Measurements from ENCODE around the gene SFMBT2. TPM values are rescaled to one million over a fixed set of nuclear protein-coding genes. Genes with fewer than 3 reads are reported as not detected.
A peak's percentile ranks its signal among the peaks of the same experiment; 100 is the strongest.

SFMBT2 gene
- total RNA-seq, 2 experiments from 2014 or later, result 12.8 to 15.4 TPM

GRCh38 chr10:7279303-7279702 is 131.5 kb downstream of the SFMBT2 start:
- DNase-seq, result no peak
- peaks cover 28% of the 10 kb centered on the region for H3K4me1 Mint-ChIP-seq (ENCODE audit: low read depth)
- no peaks in the 10 kb centered on the region for H3K27me3 Mint-ChIP-seq
- no peak overlapping the region for H3K4me3 Mint-ChIP-seq
- ChIA-PET POLR2A (no interaction called here), CTCF (no interaction called here)
- H3K36me3 Mint-ChIP-seq, result peaks cover 20% of the 10 kb centered on the region
- no peaks in the 10 kb centered on the region for H3K9me3 Mint-ChIP-seq
- no peak overlapping the region for H3K27ac Mint-ChIP-seq
- intact Hi-C loops (cut with micrococcal nuclease), result no loop called here

DNA sequence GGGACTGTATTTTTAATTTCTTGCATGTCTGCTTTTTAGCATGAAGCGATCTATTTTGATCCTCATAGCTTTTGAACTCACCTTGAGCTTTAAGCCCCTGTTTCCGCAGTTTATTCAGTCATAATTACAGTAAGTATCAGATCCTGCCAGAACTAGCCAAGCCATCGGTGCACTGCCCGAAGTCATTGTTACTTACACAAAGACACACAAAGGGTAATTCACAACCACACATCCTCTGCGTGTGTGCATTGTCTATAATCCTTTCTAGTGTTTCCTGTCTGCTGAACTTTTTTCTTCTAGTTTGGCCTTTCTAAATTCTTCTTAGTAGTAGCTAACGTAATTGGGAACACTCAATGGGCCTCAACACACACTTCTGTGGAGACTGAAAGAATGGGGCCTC is 133.0 kb downstream of the SFMBT2 start:
- H3K9me3 Mint-ChIP-seq, result no peaks in the 10 kb centered on the region
- H3K27me3 Mint-ChIP-seq, result no peaks in the 10 kb centered on the region
- H3K4me3 Mint-ChIP-seq, result no peak overlapping the region
- no peak for DNase-seq
- ChIA-PET POLR2A (no interaction called here), CTCF (no interaction called here)
- H3K4me1 Mint-ChIP-seq (ENCODE audit: low read depth), result peaks cover 39% of the 10 kb centered on the region
- no peak overlapping the region for H3K27ac Mint-ChIP-seq
- intact Hi-C loops (cut with micrococcal nuclease), result no loop called here
- H3K36me3 Mint-ChIP-seq, result peaks cover 16% of the 10 kb centered on the region

DNA sequence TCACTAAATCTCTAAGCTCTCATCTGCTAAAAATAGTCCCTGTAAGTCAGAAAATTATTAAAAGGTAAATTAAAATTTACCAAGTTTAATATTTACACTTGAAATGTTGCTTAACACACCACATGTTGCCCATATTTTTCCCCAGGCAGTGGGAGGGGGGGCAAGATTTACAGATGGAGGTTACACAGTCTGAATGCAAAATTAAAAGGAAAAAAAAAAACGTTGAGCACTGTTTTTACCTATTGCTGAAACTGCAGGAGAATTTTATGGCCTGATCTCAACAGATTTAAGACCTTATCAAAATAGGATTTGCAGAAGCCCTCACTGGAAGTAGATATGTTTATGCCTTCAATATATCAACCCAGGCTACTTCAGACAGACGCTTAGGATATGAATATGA is 133.4 kb downstream of the SFMBT2 start:
- Mint-ChIP-seq H3K36me3 (peaks cover 16% of the 10 kb centered on the region), H3K27me3 (no peaks in the 10 kb centered on the region), H3K9me3 (no peaks in the 10 kb centered on the region), H3K4me3 (no peak overlapping the region), H3K27ac (no peak overlapping the region), H3K4me1 (ENCODE audit: low read depth) (peaks cover 43% of the 10 kb centered on the region)
- POLR2A ChIA-PET, result no interaction called here
- intact Hi-C loops (cut with micrococcal nuclease), result no loop called here
- DNase-seq, result no peak
- CTCF ChIA-PET, result interaction anchor here (0.8 kb wide), 1 partner anchor 19 kb away, joined by 3 read pairs; no protein-coding TSS in a partner anchor

DNA sequence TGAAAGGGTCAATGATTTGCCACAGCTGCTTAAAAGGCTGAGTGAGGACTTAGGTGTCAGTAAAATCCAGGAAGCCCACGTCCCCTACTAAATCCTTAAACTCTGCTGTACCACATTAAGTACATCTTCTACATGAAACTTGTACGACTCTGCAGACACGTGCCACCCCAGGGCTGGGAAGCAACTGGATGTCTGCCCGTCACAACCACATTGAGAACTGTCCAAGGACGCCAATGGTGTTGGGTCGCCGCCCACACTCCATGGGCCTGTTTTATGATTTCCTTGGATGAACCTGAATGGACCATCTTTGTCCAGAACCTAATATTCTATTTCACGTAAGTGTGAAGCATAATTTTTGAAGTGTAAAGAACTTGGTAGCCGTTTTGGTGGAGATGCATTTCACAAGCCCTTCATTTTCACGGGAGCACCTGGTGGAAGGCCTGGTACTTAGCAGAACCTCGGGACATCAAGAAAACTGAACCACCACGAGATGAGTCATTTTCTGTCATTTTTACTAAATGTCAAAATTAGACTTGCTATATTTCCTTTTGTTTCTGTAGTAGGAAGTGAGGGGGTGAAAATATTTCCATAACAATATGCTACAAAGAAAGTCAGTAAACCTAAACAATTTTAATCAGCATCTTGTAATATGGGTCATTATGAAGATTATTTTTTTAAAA is 134.9 kb downstream of the SFMBT2 start:
- Mint-ChIP-seq H3K4me1 (ENCODE audit: low read depth) (peaks cover 51% of the 10 kb centered on the region), H3K4me3 (no peak overlapping the region), H3K36me3 (peaks cover 24% of the 10 kb centered on the region), H3K27me3 (no peaks in the 10 kb centered on the region), H3K27ac (no peak overlapping the region), H3K9me3 (peaks cover 11% of the 10 kb centered on the region)
- CTCF ChIA-PET, result no interaction called here
- DNase-seq, result no peak
- POLR2A ChIA-PET, result no interaction called here
- intact Hi-C loops (cut with micrococcal nuclease), result no loop called here

DNA sequence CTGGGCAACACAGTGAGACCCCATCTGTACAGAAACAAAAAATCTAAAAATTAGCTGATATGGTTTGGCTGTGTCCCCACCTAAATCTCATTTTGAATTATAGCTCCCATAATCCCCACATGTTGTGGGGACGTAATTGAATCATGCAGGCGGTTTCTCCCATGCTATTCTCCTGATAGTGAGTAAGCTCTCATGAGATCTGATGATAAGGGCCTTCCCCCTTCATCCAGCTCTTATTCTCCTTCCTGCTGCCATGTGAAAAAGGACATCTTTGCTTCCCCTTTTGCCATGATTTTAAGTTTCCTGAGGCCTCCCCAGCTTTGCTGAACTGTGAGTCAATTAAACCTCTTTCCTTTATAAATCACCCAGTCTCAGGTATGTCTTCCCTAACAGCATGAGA is 136.5 kb downstream of the SFMBT2 start:
- Mint-ChIP-seq H3K36me3 (peaks cover 24% of the 10 kb centered on the region), H3K4me1 (ENCODE audit: low read depth) (peaks cover 64% of the 10 kb centered on the region), H3K27me3 (peaks cover 2% of the 10 kb centered on the region), H3K27ac (no peak overlapping the region), H3K9me3 (peaks cover 11% of the 10 kb centered on the region), H3K4me3 (no peak overlapping the region)
- CTCF ChIA-PET, result interaction anchor here (1.0 kb wide), 1 partner anchor 15 kb away, joined by 3 read pairs; no protein-coding TSS in a partner anchor
- intact Hi-C loops (cut with micrococcal nuclease), result no loop called here
- DNase-seq, result no peak
- POLR2A ChIA-PET, result interaction anchor here (0.9 kb wide), 1 partner anchor 1111 kb away, joined by 3 read pairs; no protein-coding TSS in a partner anchor

- Mint-ChIP-seq H3K27me3 (peaks cover 2% of the 10 kb centered on the region), H3K4me3 (peak overlapping the region; percentile 46), H3K4me1 (ENCODE audit: low read depth) (peaks cover 76% of the 10 kb centered on the region), H3K36me3 (peaks cover 24% of the 10 kb centered on the region), H3K27ac (peak overlapping the region; percentile 87), H3K9me3 (peaks cover 11% of the 10 kb centered on the region)
- DNase-seq, result peak; percentile 36
- CTCF ChIA-PET, result interaction anchor here (0.8 to 2.2 kb wide), 4 partner anchors 13 to 151 kb away, joined by 3 to 7 read pairs (median 5); partner anchors contain the start of gene SFMBT2
- POLR2A ChIA-PET, result no interaction called here
- intact Hi-C loops (cut with micrococcal nuclease), result no loop called here
Observed at GRCh38 chr10:7272008-7272407, 138.8 kb downstream of the SFMBT2 start.

DNA sequence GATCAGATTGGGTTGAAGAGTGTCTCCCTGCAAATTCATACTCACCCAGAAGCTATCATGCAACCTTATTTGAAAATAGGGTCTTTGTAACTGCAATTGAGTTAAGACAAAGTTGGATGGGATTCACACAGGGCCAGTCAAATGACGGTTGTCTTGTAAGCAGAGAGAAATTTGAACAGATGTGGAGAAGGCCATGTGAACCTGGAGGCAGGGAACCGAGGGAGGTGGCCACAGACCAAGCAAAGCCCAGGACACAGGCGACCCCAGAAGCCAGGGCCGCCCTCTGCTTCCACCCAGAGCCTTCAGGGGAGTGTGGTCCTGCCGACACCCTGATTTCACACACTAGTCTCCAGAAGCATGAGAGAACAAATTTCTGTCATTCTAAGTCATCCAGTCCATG is 140.8 kb downstream of the SFMBT2 start:
- ChIA-PET CTCF (interaction anchor here (0.6 to 1.8 kb wide), 2 partner anchors 11 to 141 kb away, joined by 4 to 10 read pairs; partner anchors contain the start of gene SFMBT2), POLR2A (interaction anchor here (1.2 to 1.7 kb wide), 4 partner anchors 11 to 140 kb away, joined by 3 to 7 read pairs (median 5); partner anchors contain the start of gene SFMBT2)
- Mint-ChIP-seq H3K27ac (peak overlapping the region; percentile 86), H3K4me3 (no peak overlapping the region), H3K27me3 (peaks cover 2% of the 10 kb centered on the region), H3K36me3 (peaks cover 13% of the 10 kb centered on the region), H3K4me1 (ENCODE audit: low read depth) (peaks cover 63% of the 10 kb centered on the region), H3K9me3 (peaks cover 11% of the 10 kb centered on the region)
- DNase-seq, result no peak
- intact Hi-C loops (cut with micrococcal nuclease), result loop anchor here (1.0 to 5.0 kb wide), 4 partner anchors 13 to 343 kb away; no protein-coding TSS in a partner anchor

DNA sequence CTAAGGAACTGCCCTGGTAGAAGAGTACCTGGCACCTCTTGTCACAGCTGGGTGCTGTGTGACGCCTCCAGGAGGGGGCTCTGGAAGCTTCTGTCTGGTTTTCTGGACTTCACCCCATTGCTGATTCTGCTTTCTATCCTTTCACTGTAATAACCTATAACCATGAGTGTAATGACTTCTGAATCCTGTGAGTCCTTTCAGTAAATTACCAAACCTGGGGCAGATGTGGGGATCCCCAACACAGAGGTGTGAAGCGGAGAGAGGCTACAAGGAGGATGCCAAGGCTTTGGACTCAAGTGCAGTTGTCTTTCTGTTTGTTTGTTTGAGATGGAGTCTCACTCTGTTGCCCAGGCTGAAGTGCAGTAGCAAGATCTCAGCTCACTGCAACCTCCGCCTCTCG is 143.7 kb downstream of the SFMBT2 start:
- Mint-ChIP-seq H3K9me3 (peaks cover 10% of the 10 kb centered on the region), H3K27me3 (peaks cover 2% of the 10 kb centered on the region), H3K4me3 (no peak overlapping the region), H3K4me1 (ENCODE audit: low read depth) (peaks cover 41% of the 10 kb centered on the region), H3K36me3 (peaks cover 11% of the 10 kb centered on the region), H3K27ac (no peak overlapping the region)
- DNase-seq, result peak; percentile 41
- intact Hi-C loops (cut with micrococcal nuclease), result loop anchor here (5.0 kb wide), 1 partner anchor 340 kb away; no protein-coding TSS in a partner anchor
- CTCF ChIA-PET, result interaction anchor here (0.6 to 1.3 kb wide), 4 partner anchors 11 to 1927 kb away, joined by 3 to 4 read pairs (median 3); no protein-coding TSS in a partner anchor
- POLR2A ChIA-PET, result no interaction called here

- Mint-ChIP-seq H3K9me3 (no peaks in the 10 kb centered on the region), H3K4me3 (no peak overlapping the region), H3K4me1 (ENCODE audit: low read depth) (peaks cover 42% of the 10 kb centered on the region), H3K36me3 (peaks cover 2% of the 10 kb centered on the region), H3K27me3 (peaks cover 2% of the 10 kb centered on the region), H3K27ac (no peak overlapping the region)
- ChIA-PET POLR2A (no interaction called here), CTCF (no interaction called here)
- no peak for DNase-seq
- intact Hi-C loops (cut with micrococcal nuclease), result loop anchor here (5.0 kb wide), 1 partner anchor 338 kb away; no protein-coding TSS in a partner anchor
Observed at GRCh38 chr10:7265396-7266123, 145.3 kb downstream of the SFMBT2 start.

DNA sequence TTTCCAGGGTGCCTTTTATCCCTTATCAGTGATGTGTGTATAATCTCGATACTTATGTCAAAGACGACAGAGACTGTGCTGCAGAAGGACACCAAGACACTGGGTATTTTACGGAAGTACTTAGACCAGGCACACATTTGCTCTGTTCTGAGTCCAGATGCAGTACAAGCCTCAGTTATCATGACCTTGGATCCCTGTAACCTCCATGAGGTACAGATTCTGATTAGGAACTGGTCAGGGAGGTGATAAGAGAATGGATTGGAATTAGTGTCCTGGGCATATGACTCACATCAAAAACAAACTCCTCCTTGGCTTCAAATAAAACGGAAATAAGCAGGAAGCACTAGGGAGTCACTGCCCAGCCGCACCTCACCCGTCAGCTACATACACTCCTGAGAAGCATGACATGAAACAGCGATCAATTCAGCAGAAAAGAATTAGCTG is 146.5 kb downstream of the SFMBT2 start:
- Mint-ChIP-seq H3K27ac (no peak overlapping the region), H3K9me3 (no peaks in the 10 kb centered on the region), H3K27me3 (no peaks in the 10 kb centered on the region), H3K36me3 (peaks cover 2% of the 10 kb centered on the region), H3K4me3 (no peak overlapping the region), H3K4me1 (ENCODE audit: low read depth) (peaks cover 42% of the 10 kb centered on the region)
- DNase-seq, result no peak
- CTCF ChIA-PET, result no interaction called here
- POLR2A ChIA-PET, result no interaction called here
- intact Hi-C loops (cut with micrococcal nuclease), result no loop called here

- H3K27ac Mint-ChIP-seq, result no peak overlapping the region
- CTCF ChIA-PET, result interaction anchor here (1.3 kb wide), 1 partner anchor 343 kb away, joined by 4 read pairs; no protein-coding TSS in a partner anchor
- no peaks in the 10 kb centered on the region for H3K27me3 Mint-ChIP-seq
- no peak overlapping the region for H3K4me3 Mint-ChIP-seq
- DNase-seq, result no peak
- peaks cover 43% of the 10 kb centered on the region for H3K4me1 Mint-ChIP-seq (ENCODE audit: low read depth)
- peaks cover 2% of the 10 kb centered on the region for H3K36me3 Mint-ChIP-seq
- POLR2A ChIA-PET, result no interaction called here
- intact Hi-C loops (cut with micrococcal nuclease), result no loop called here
- no peaks in the 10 kb centered on the region for H3K9me3 Mint-ChIP-seq
Observed at GRCh38 chr10:7263616-7264015, 147.2 kb downstream of the SFMBT2 start.

DNA sequence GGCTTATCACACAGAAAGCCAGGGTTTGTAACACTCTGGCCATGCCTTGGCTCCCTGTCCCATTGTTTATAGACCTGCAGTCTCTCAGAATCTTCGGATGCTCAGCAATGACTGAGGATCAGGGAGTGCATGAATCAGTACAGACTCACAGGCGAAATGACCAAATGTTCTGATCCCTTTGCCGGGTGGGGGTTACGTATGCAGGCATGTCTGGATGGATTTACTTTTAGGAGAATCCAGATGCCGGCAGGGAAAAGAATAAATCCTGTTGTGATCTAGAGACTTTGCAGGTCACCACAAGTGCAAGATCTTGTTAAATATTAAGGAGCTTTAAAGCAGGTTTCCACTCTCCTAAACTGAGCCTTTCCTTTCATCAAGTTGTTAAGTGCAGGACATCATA is 149.5 kb downstream of the SFMBT2 start:
- POLR2A ChIA-PET, result no interaction called here
- Mint-ChIP-seq H3K27ac (no peak overlapping the region), H3K36me3 (peaks cover 2% of the 10 kb centered on the region), H3K27me3 (no peaks in the 10 kb centered on the region), H3K9me3 (no peaks in the 10 kb centered on the region), H3K4me1 (ENCODE audit: low read depth) (peaks cover 48% of the 10 kb centered on the region), H3K4me3 (no peak overlapping the region)
- CTCF ChIA-PET, result interaction anchor here (0.9 to 1.3 kb wide), 2 partner anchors 151 to 155 kb away, joined by 3 read pairs; no protein-coding TSS in a partner anchor
- intact Hi-C loops (cut with micrococcal nuclease), result no loop called here
- DNase-seq, result no peak
